Mucosa of descending colon (tissue), 3 donors: ENCODE measurements around the gene ZNF627. TPM values are rescaled to one million over a fixed set of nuclear protein-coding genes. Genes with fewer than 3 reads are reported as not detected.

Source experiments
- ATAC-seq: fragments of 200-7000 bp; cut with Tn5 transposase; one replicate; pipeline ENCODE4 v1.9.1; 2020; ENCODE audit warnings: mild to moderate bottlenecking, moderate library complexity
- DNase-seq, 3 donors: peaks; one replicate each; pipeline ENCODE4 v3.0.0-alpha.2; 2020
- H3K36me3 ChIP-seq: fragments of 200-600 bp; one replicate; pipeline ENCODE4 v1.8.0; 2021; ENCODE audit warnings: low read depth, mild to moderate bottlenecking
- H3K4me1 ChIP-seq: fragments of 200-600 bp; one replicate; pipeline ENCODE4 v1.8.0; 2021; ENCODE audit warnings: low read depth, mild to moderate bottlenecking
- H3K4me3 ChIP-seq: fragments of 200-600 bp; one replicate; pipeline ENCODE4 v1.8.0; 2021; ENCODE audit warnings: mild to moderate bottlenecking
- H3K9me3 ChIP-seq: fragments of 200-600 bp; one replicate; pipeline ENCODE4 v1.8.0; 2021; ENCODE audit warnings: mild to moderate bottlenecking
- CTCF ChIP-seq: fragments of 200-600 bp; IDR thresholded peaks from one replicate; pipeline ENCODE4 v1.8.0; 2022; ENCODE audit warnings: antibody characterized with exemption, mild to moderate bottlenecking
- intact Hi-C, 2 donors: fragments of 100-400 bp; cut with DNase I in 1 of 2; cut with micrococcal nuclease in 1 of 2; formaldehyde crosslinking; loops; one replicate each; pipeline versions ENCODE4 v1.11.0 to v1.11.1; 2022; cut with DNase I, micrococcal nuclease
- total RNA-seq, 3 donors: library from RNA; stranded (reverse); fragmentation: NEBNext Ultra II Directional in 2 of 3; extraction: Animal tissue kit (Norgen Biotek cat#: 25700) in 2 of 3; gene quantifications; one replicate each; pipeline versions ENCODE4 v1.2.1 to v1.2.4, GENCODE V29; 2021 to 2023
- donor health status: DM: no; HTN: no; CAD: no; lungs with moderate emphysema.
- donor health status: DM: no; HTN: no; CAD: no.
- donor health status: DM: no; HTN: yes; CAD: no.

Gene ZNF627
- total RNA-seq, 3 donors from 2014 or later, result 8.7 to 10.9 (median 10.5) TPM

- Histone ChIP-seq H3K4me1 (peaks cover 4% of the 10 kb centered on the region), H3K4me3 (no peak overlapping the region), H3K9me3 (no peaks in the 10 kb centered on the region), H3K36me3 (no peaks in the 10 kb centered on the region)
- ATAC-seq (no peak), DNase-seq (no peak)
- TF ChIP-seq CTCF, result no peak
- intact Hi-C loops, result no loop called here
Measured at GRCh38 chr19:11641244-11641643, 44.0 kb downstream of the ZNF627 start.

- DNase-seq (no peak), ATAC-seq (no peak)
- intact Hi-C loops, result no loop called here
- no peaks in the 10 kb centered on the region for H3K36me3 ChIP-seq
- H3K4me3 ChIP-seq, result no peak overlapping the region
- H3K4me1 ChIP-seq, result peaks cover 4% of the 10 kb centered on the region
- no peak for TF ChIP-seq CTCF
- no peaks in the 10 kb centered on the region for H3K9me3 ChIP-seq
Measured at GRCh38 chr19:11642902-11643301, 45.6 kb downstream of the ZNF627 start.

GRCh38 chr19:11649941-11650340, 52.7 kb downstream of the ZNF627 start:
- intact Hi-C loops, result no loop called here
- Histone ChIP-seq H3K9me3 (peaks cover 31% of the 10 kb centered on the region), H3K36me3 (no peaks in the 10 kb centered on the region), H3K4me3 (no peak overlapping the region), H3K4me1 (no peaks in the 10 kb centered on the region)
- ATAC-seq, result no peak
- TF ChIP-seq CTCF, result no peak
- no peak for DNase-seq

- ATAC-seq (no peak), DNase-seq (no peak)
- Histone ChIP-seq H3K36me3 (no peaks in the 10 kb centered on the region), H3K4me3 (no peak overlapping the region), H3K9me3 (peaks cover 31% of the 10 kb centered on the region), H3K4me1 (no peaks in the 10 kb centered on the region)
- no peak for TF ChIP-seq CTCF
- intact Hi-C loops, result no loop called here
Measured at GRCh38 chr19:11651062-11651461, 53.8 kb downstream of the ZNF627 start.

GRCh38 chr19:11652056-11652455, 54.8 kb downstream of the ZNF627 start:
- H3K36me3 ChIP-seq, result no peaks in the 10 kb centered on the region
- ATAC-seq, result no peak
- H3K4me3 ChIP-seq, result no peak overlapping the region
- no peak for TF ChIP-seq CTCF
- peaks cover 31% of the 10 kb centered on the region for H3K9me3 ChIP-seq
- H3K4me1 ChIP-seq, result no peaks in the 10 kb centered on the region
- no peak for DNase-seq
- intact Hi-C loops, result no loop called here

- Histone ChIP-seq H3K36me3 (no peaks in the 10 kb centered on the region), H3K9me3 (peaks cover 31% of the 10 kb centered on the region), H3K4me1 (no peaks in the 10 kb centered on the region), H3K4me3 (no peak overlapping the region)
- no peak for ATAC-seq
- TF ChIP-seq CTCF, result no peak
- DNase-seq, result no peak
- intact Hi-C loops, result no loop called here
Measured at GRCh38 chr19:11652492-11652891, 55.2 kb downstream of the ZNF627 start.
